ENCODE results near the gene TMPRSS7.

Gene TMPRSS7

DNA sequence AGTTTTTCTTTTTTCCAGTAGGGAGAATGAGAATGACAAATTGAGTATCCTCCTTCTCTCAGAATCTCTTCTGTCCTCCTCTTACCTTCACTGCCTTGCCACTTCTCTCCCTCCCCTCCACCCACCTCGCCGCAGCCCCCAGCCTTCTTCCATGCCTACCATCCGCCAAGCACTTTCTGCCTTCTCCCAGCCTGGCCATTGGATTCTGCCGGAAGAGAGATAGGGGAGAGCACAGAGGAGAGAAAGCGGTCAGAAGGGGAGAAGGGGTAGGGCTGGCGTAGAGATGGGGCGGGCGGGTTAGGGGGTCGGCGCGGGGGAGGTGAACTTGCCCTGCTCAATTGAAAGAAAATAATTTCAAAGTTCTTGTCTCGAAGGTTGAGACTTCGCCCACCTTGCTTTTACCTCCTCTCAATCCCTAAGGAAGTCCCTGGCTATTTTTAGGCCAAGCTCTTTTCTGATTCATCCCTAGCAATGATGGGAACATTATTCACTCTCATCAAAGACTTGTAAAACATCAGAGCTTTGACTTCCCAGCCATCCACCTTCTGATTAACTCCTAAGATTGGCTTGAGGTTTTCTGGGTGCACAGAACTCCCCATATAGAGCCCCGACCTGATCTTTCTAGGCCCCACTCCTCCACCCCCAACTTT, 52.5 kb downstream of the TMPRSS7 start:
- no peak for TF ChIP-seq CTCF (IDR thresholded peaks at IDR 0.05; ENCODE audit: unreplicated experiment in 3 of 3)
- Mint-ChIP-seq H3K4me3 (peak overlapping the region; percentile 84 to 91 (median 87)), H3K27ac (peak overlapping the region in 2 of 3 experiments; percentile 7 to 53), H3K36me3 (ENCODE audit: low read depth) (no peaks in the 10 kb centered on the region), H3K27me3 (ENCODE audit: low read depth) (peaks cover 29% of the 10 kb centered on the region), H3K9me3 (no peaks in the 10 kb centered on the region), H3K4me1 (peaks cover 61% of the 10 kb centered on the region)

GRCh38 chr3:112087746-112088145, 53.2 kb downstream of the TMPRSS7 start:
- Mint-ChIP-seq H3K9me3 (no peaks in the 10 kb centered on the region), H3K36me3 (ENCODE audit: low read depth) (no peaks in the 10 kb centered on the region), H3K4me1 (peaks cover 69% of the 10 kb centered on the region), H3K27ac (peak overlapping the region in 1 of 3 experiments; percentile 7), H3K4me3 (peak overlapping the region; percentile 84 to 91 (median 87)), H3K27me3 (ENCODE audit: low read depth) (peaks cover 29% of the 10 kb centered on the region)
- no peak for TF ChIP-seq CTCF (IDR thresholded peaks at IDR 0.05; ENCODE audit: unreplicated experiment in 3 of 3)

- Mint-ChIP-seq H3K4me1 (peaks cover 74% of the 10 kb centered on the region), H3K4me3 (no peak overlapping the region), H3K9me3 (no peaks in the 10 kb centered on the region), H3K27me3 (ENCODE audit: low read depth) (peaks cover 29% of the 10 kb centered on the region), H3K36me3 (ENCODE audit: low read depth) (peaks cover 4% of the 10 kb centered on the region), H3K27ac (no peak overlapping the region)
- no peak for TF ChIP-seq CTCF (IDR thresholded peaks at IDR 0.05; ENCODE audit: unreplicated experiment in 3 of 3)
Observed at GRCh38 chr3:112088944-112089343, 54.4 kb downstream of the TMPRSS7 start.

GRCh38 chr3:112089956-112090886, 55.7 kb downstream of the TMPRSS7 start:
- Mint-ChIP-seq H3K36me3 (ENCODE audit: low read depth) (peaks cover 5% of the 10 kb centered on the region), H3K4me1 (peaks cover 64% of the 10 kb centered on the region), H3K9me3 (no peaks in the 10 kb centered on the region), H3K4me3 (peak overlapping the region; percentile 20 to 67 (median 37)), H3K27me3 (ENCODE audit: low read depth) (peaks cover 26% of the 10 kb centered on the region), H3K27ac (peak overlapping the region in 2 of 3 experiments; percentile 57 to 74)
- no peak for TF ChIP-seq CTCF (IDR thresholded peaks at IDR 0.05; ENCODE audit: unreplicated experiment in 3 of 3)

DNA sequence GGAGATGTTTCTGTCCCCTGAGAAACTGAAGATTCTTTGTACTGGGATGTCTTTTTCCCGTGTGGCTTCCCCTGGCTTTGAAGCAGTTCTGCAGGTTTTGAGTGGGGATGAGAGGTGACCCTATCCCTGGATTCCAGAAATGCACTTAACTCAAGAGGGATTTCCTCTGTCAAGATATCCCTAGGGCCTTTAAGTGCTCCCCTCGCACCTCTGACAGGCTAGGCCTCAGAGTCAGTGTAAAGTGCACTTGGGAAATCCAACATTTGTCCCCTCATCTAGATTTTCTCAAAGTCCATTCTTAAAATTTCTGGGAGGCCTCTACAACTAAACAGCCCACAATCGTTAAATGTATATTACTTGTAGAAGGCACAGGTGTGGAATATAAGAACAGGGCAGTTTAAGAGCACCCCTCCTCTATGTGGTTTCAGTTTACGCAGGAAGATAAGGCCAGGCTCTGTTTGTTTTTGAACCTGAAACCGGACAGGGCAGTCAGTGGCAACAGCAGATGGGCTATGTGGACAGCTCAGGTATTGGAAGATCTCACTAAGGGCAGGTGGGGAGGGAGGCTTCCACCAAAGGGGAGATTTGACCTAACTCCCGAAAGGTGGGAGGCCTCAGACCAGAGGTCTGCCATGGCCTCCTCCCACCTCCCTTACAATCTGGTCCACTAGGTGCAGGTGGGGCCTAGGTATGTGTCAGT, 56.5 kb downstream of the TMPRSS7 start:
- Mint-ChIP-seq H3K4me1 (peaks cover 60% of the 10 kb centered on the region), H3K27ac (peak overlapping the region in 2 of 3 experiments; percentile 57 to 74), H3K36me3 (ENCODE audit: low read depth) (peaks cover 13% of the 10 kb centered on the region), H3K4me3 (peak overlapping the region in 2 of 3 experiments; percentile 46 to 67), H3K9me3 (no peaks in the 10 kb centered on the region), H3K27me3 (ENCODE audit: low read depth) (peaks cover 20% of the 10 kb centered on the region)
- TF ChIP-seq CTCF (IDR thresholded peaks at IDR 0.05; ENCODE audit: unreplicated experiment in 3 of 3), result no peak
